Measurements from ENCODE around the gene CPLANE2.
A peak's percentile ranks its signal among the peaks of the same experiment; 100 is the strongest.

CPLANE2 gene

GRCh38 chr1:16207318-16208269 lies 29.4 kb downstream of the CPLANE2 start:
- peak overlapping the region; percentile 61 to 69 for H3K4me3 ChIP-seq (ENCODE audit: low read length in 2 of 2)
- H3K9me3 ChIP-seq (ENCODE audit: control insufficient read depth in 2 of 2, low read length in 2 of 2) = no peaks in the 10 kb centered on the region
- H3K9ac ChIP-seq (ENCODE audit: low read length in 2 of 2) = peak overlapping the region; percentile 65 to 78
- peaks cover 12% of the 10 kb centered on the region for H3K4me1 ChIP-seq (ENCODE audit: control insufficient read depth, insufficient read depth, low read length)
- H3K36me3 ChIP-seq (ENCODE audit: control insufficient read depth in 2 of 2, insufficient read depth in 2 of 2, low read length in 2 of 2) = no peaks in the 10 kb centered on the region
- no peaks in the 10 kb centered on the region for H3K27me3 ChIP-seq (ENCODE audit: control insufficient read depth in 1 of 2, insufficient read depth in 2 of 2, low read length in 2 of 2)
- peak overlapping the region; percentile 84 for H3K27ac ChIP-seq (ENCODE audit: low read length)

GRCh38 chr1:16206547-16207317 lies 30.3 kb downstream of the CPLANE2 start:
- peak overlapping the region; percentile 61 to 73 for H3K4me3 ChIP-seq (ENCODE audit: low read length in 2 of 2)
- H3K27ac ChIP-seq (ENCODE audit: low read length) = peak overlapping the region; percentile 84
- H3K9ac ChIP-seq (ENCODE audit: low read length in 2 of 2) = peak overlapping the region; percentile 65 to 78
- H3K36me3 ChIP-seq (ENCODE audit: control insufficient read depth in 2 of 2, insufficient read depth in 2 of 2, low read length in 2 of 2) = no peaks in the 10 kb centered on the region
- peaks cover 12% of the 10 kb centered on the region for H3K4me1 ChIP-seq (ENCODE audit: control insufficient read depth, insufficient read depth, low read length)
- no peaks in the 10 kb centered on the region for H3K27me3 ChIP-seq (ENCODE audit: control insufficient read depth in 1 of 2, insufficient read depth in 2 of 2, low read length in 2 of 2)
- no peaks in the 10 kb centered on the region for H3K9me3 ChIP-seq (ENCODE audit: control insufficient read depth in 2 of 2, low read length in 2 of 2)

DNA sequence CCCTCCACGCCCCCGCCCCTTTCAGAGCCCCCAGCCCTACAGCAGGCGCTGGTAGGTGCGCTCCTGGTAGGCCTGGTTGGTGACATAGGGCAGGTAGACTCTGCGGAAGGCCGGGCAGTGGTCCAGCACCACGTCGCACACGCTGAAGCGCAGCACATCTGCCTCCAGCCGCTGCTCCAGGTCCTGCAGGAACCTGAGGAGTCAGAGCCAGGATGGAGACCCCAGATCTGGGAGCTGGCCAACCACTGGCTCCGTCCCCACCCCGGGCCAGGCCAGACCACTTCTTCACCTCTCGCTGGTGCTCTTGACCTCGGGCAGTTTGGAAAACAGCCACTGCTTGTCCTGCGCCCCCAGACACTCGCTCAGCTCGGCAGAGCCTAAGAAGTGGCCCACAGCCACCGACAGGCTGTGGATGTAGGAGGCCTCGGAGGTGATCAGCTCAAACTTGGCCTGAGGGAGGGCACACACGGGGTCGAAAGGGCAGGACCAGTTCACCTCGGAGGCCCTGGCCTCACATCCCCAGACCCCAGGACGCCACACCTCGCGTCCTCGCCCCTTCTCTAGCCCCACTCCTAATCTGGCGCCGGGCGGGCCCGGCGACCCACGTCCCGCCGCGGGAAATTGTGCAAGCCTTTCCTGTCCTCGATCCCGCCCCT lies 31.0 kb downstream of the CPLANE2 start:
- Histone ChIP-seq H3K36me3 (ENCODE audit: control insufficient read depth in 2 of 2, insufficient read depth in 2 of 2, low read length in 2 of 2) (no peaks in the 10 kb centered on the region), H3K9me3 (ENCODE audit: control insufficient read depth in 2 of 2, low read length in 2 of 2) (no peaks in the 10 kb centered on the region), H3K4me1 (ENCODE audit: control insufficient read depth, insufficient read depth, low read length) (peaks cover 12% of the 10 kb centered on the region), H3K4me3 (ENCODE audit: low read length in 2 of 2) (peak overlapping the region; percentile 36 to 73), H3K27me3 (ENCODE audit: control insufficient read depth in 1 of 2, insufficient read depth in 2 of 2, low read length in 2 of 2) (no peaks in the 10 kb centered on the region), H3K9ac (ENCODE audit: low read length in 2 of 2) (peak overlapping the region; percentile 47 to 80), H3K27ac (ENCODE audit: low read length) (peak overlapping the region; percentile 76)

- Histone ChIP-seq H3K4me1 (ENCODE audit: control insufficient read depth, insufficient read depth, low read length) (peaks cover 12% of the 10 kb centered on the region), H3K36me3 (ENCODE audit: control insufficient read depth in 2 of 2, insufficient read depth in 2 of 2, low read length in 2 of 2) (no peaks in the 10 kb centered on the region), H3K9ac (ENCODE audit: low read length in 2 of 2) (no peak overlapping the region), H3K27me3 (ENCODE audit: control insufficient read depth in 1 of 2, insufficient read depth in 2 of 2, low read length in 2 of 2) (no peaks in the 10 kb centered on the region), H3K9me3 (ENCODE audit: control insufficient read depth in 2 of 2, low read length in 2 of 2) (no peaks in the 10 kb centered on the region), H3K4me3 (ENCODE audit: low read length in 2 of 2) (no peak overlapping the region), H3K27ac (ENCODE audit: low read length) (no peak overlapping the region)
These were observed 31.7 kb downstream of the CPLANE2 start for GRCh38 chr1:16205334-16205671.

DNA sequence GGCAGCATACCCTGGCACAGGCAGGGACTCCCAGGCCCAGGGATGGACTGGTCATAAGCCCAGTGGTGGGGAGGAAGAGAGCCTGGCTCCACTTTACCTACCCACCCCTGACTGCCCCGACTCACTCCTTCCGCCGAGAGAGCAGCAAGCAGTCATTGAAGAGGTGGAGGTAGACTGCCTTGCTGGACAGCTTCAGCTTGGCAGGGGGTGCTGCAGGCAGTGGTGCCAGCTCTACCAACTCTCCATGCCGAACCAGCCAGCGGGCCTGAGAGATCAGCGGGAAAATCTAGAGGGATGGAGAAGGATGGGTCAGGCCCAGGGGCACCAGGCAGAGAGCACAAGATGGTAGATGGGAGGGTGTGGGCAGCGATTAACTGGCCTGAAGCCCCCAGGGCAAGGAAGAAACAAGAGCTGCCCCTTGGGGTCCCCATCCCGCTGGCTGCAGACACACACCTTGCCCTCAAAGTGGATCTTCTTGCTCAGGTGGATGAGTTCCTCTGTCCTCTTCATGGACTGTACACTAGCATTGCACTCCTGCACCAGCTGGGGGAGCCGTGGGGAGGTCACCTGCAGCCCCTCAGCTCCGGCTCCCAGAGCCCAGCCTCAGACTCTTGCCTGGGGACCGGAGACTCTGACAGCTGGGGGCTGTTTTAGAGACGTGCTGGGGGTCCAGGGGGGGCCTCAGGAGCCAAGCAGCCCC lies 32.2 kb downstream of the CPLANE2 start:
- Histone ChIP-seq H3K36me3 (ENCODE audit: control insufficient read depth in 2 of 2, insufficient read depth in 2 of 2, low read length in 2 of 2) (no peaks in the 10 kb centered on the region), H3K27ac (ENCODE audit: low read length) (no peak overlapping the region), H3K9me3 (ENCODE audit: control insufficient read depth in 2 of 2, low read length in 2 of 2) (no peaks in the 10 kb centered on the region), H3K27me3 (ENCODE audit: control insufficient read depth in 1 of 2, insufficient read depth in 2 of 2, low read length in 2 of 2) (no peaks in the 10 kb centered on the region), H3K4me1 (ENCODE audit: control insufficient read depth, insufficient read depth, low read length) (peaks cover 12% of the 10 kb centered on the region), H3K4me3 (ENCODE audit: low read length in 2 of 2) (no peak overlapping the region), H3K9ac (ENCODE audit: low read length in 2 of 2) (no peak overlapping the region)

- no peaks in the 10 kb centered on the region for H3K9me3 ChIP-seq (ENCODE audit: control insufficient read depth in 2 of 2, low read length in 2 of 2)
- H3K36me3 ChIP-seq (ENCODE audit: control insufficient read depth in 2 of 2, insufficient read depth in 2 of 2, low read length in 2 of 2) = no peaks in the 10 kb centered on the region
- no peak overlapping the region for H3K27ac ChIP-seq (ENCODE audit: low read length)
- H3K4me3 ChIP-seq (ENCODE audit: low read length in 2 of 2) = no peak overlapping the region
- peaks cover 12% of the 10 kb centered on the region for H3K4me1 ChIP-seq (ENCODE audit: control insufficient read depth, insufficient read depth, low read length)
- no peaks in the 10 kb centered on the region for H3K27me3 ChIP-seq (ENCODE audit: control insufficient read depth in 1 of 2, insufficient read depth in 2 of 2, low read length in 2 of 2)
- H3K9ac ChIP-seq (ENCODE audit: low read length in 2 of 2) = no peak overlapping the region
These were observed 32.8 kb downstream of the CPLANE2 start for GRCh38 chr1:16204216-16204615.

GRCh38 chr1:16203550-16203949 lies 33.4 kb downstream of the CPLANE2 start:
- no peak overlapping the region for H3K9ac ChIP-seq (ENCODE audit: low read length in 2 of 2)
- no peak overlapping the region for H3K27ac ChIP-seq (ENCODE audit: low read length)
- no peak overlapping the region for H3K4me3 ChIP-seq (ENCODE audit: low read length in 2 of 2)
- H3K27me3 ChIP-seq (ENCODE audit: control insufficient read depth in 1 of 2, insufficient read depth in 2 of 2, low read length in 2 of 2) = no peaks in the 10 kb centered on the region
- no peaks in the 10 kb centered on the region for H3K9me3 ChIP-seq (ENCODE audit: control insufficient read depth in 2 of 2, low read length in 2 of 2)
- H3K36me3 ChIP-seq (ENCODE audit: control insufficient read depth in 2 of 2, insufficient read depth in 2 of 2, low read length in 2 of 2) = no peaks in the 10 kb centered on the region
- H3K4me1 ChIP-seq (ENCODE audit: control insufficient read depth, insufficient read depth, low read length) = peaks cover 12% of the 10 kb centered on the region

GRCh38 chr1:16202281-16203210 lies 34.4 kb downstream of the CPLANE2 start:
- Histone ChIP-seq H3K27ac (ENCODE audit: low read length) (no peak overlapping the region), H3K9me3 (ENCODE audit: control insufficient read depth in 2 of 2, low read length in 2 of 2) (no peaks in the 10 kb centered on the region), H3K27me3 (ENCODE audit: control insufficient read depth in 1 of 2, insufficient read depth in 2 of 2, low read length in 2 of 2) (no peaks in the 10 kb centered on the region), H3K4me1 (ENCODE audit: control insufficient read depth, insufficient read depth, low read length) (peaks cover 10% of the 10 kb centered on the region), H3K9ac (ENCODE audit: low read length in 2 of 2) (no peak overlapping the region), H3K36me3 (ENCODE audit: control insufficient read depth in 2 of 2, insufficient read depth in 2 of 2, low read length in 2 of 2) (no peaks in the 10 kb centered on the region), H3K4me3 (ENCODE audit: low read length in 2 of 2) (no peak overlapping the region)

DNA sequence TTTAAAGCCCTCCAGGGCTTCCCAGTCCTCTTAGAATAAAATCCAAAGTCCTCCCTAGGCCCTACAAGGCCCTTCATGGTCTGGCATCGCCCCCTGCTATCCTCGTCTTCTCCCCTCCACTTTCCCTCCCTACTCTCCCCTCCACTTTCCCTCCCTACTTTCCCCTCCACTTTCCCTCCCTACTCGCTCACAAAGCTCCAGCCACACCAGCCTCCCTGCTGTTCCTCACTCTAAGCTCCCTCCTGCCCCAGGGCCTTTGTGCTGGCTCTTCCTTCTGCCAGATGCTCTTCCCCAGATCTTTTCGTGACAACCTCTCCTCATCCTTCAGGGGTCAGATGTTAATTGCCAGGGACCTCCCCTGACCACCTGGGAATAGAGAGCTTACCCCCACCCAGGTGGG lies 37.3 kb downstream of the CPLANE2 start:
- no peak overlapping the region for H3K27ac ChIP-seq (ENCODE audit: low read length)
- H3K9ac ChIP-seq (ENCODE audit: low read length in 2 of 2) = no peak overlapping the region
- no peak overlapping the region for H3K4me3 ChIP-seq (ENCODE audit: low read length in 2 of 2)
- H3K27me3 ChIP-seq (ENCODE audit: control insufficient read depth in 1 of 2, insufficient read depth in 2 of 2, low read length in 2 of 2) = no peaks in the 10 kb centered on the region
- H3K36me3 ChIP-seq (ENCODE audit: control insufficient read depth in 2 of 2, insufficient read depth in 2 of 2, low read length in 2 of 2) = no peaks in the 10 kb centered on the region
- no peaks in the 10 kb centered on the region for H3K4me1 ChIP-seq (ENCODE audit: control insufficient read depth, insufficient read depth, low read length)
- H3K9me3 ChIP-seq (ENCODE audit: control insufficient read depth in 2 of 2, low read length in 2 of 2) = no peaks in the 10 kb centered on the region

Measured in stomach smooth muscle (tissue), 2 donors.